ENCODE data around the gene JPH2.
A peak's percentile ranks its signal among the peaks of the same experiment; 100 is the strongest.

The JPH2 gene

GRCh38 chr20:44095831-44096230, 91.2 kb downstream of the JPH2 start:
- no peak for DNase-seq

DNA sequence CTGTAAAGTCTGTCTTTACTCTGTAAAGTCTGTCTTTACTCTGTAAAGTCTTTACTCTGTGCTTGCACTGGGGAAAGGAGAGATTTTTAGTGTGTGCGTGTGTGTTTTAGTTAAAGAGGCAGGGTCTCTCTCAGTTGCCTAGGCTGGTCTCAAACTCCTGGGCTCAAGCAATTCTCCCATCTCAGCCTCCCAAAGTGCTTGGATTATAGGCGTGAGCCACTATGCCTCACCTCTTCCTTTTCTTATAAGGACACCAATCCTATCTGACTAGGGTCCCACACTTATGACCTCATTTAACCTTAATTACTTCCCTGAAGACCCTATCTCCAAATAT, 93.8 kb downstream of the JPH2 start:
- DNase-seq, result no peak

DNA sequence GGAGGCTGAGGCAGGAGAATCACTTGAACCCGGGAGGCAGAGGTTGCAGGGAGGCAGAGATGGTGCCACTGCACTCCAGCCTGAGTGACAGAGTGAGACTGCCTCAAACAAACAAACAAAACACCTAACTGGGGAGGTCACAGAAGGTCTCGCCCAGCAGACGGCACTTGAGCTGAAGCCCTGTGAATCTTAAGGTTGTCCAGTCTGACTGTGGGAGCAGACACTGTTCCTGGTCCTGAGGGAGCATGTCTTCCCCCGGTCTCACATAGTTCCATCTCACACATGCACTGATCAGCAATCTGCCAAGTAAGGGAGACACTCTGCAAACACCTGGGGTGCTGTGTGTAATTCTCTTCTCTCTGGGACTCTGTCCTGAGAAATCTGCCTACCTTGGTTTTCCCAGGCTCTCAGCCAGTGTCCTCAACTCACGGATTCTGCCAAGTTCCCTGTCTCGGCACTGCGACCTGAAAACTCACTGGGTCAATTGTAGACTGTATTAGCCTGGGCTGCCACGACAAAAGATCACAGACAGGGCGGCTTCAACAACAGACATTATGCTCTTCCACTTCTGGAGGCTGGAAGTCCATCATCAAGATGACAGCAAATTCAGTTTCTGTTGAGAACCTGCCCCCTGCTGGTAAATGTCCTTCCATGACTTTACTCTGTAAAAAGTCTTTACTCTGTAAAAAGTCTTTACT, 94.3 kb downstream of the JPH2 start:
- peak; percentile 12 for DNase-seq

GRCh38 chr20:44091026-44091425, 96.0 kb downstream of the JPH2 start:
- DNase-seq, result no peak

GRCh38 chr20:44089987-44090674, 96.9 kb downstream of the JPH2 start:
- no peak for DNase-seq

DNA sequence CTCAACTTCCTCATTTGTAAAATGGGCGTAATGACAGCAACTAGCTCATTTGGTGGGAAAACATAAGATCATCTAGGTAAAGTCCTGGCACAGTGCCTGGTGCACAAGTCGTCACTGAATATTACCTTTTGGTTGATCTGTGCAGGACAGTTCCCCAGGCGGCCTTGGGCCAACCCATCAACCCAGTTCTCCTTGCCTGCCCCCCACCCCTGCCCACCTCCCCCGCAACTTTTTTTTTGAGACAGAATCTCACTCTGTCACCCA, 99.2 kb downstream of the JPH2 start:
- no peak for DNase-seq

DNA sequence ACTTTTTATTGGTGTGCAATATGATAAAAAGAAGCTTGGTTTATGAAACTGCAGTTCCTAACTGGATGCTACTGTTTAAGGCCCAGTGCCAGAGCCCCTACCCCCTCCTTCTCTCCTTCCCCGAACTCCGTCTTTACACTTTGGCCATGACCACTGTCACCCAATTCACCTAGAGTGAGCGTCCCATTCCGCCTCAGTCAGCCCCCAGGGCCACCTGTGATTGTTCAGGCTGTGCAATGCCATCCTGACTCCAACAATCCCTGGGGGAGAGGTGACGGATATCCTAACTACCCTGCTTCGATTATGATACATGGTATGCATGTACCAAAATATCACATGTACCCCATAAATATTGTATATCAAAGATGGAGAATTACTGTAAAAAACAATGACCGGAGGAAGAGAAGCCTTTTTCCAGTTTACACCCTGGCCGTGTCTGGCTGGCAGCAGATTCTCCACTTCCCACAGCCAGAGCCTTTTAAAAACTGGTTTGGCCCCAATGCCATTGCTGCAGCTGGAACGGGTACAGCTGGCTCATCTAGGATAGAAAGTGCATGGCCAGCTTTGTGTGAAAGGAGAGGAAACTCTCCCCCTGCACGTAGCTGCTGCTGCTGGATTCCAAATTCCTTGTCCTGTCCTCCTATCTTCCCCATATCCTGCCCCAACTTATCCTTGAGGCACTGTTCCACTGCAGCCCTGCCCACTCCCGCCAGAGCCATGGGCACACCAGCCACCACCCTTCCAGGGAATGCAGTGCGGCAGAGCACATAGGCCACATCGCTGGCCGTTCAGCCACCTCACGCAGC, 99.7 kb downstream of the JPH2 start:
- no peak for DNase-seq

DNA sequence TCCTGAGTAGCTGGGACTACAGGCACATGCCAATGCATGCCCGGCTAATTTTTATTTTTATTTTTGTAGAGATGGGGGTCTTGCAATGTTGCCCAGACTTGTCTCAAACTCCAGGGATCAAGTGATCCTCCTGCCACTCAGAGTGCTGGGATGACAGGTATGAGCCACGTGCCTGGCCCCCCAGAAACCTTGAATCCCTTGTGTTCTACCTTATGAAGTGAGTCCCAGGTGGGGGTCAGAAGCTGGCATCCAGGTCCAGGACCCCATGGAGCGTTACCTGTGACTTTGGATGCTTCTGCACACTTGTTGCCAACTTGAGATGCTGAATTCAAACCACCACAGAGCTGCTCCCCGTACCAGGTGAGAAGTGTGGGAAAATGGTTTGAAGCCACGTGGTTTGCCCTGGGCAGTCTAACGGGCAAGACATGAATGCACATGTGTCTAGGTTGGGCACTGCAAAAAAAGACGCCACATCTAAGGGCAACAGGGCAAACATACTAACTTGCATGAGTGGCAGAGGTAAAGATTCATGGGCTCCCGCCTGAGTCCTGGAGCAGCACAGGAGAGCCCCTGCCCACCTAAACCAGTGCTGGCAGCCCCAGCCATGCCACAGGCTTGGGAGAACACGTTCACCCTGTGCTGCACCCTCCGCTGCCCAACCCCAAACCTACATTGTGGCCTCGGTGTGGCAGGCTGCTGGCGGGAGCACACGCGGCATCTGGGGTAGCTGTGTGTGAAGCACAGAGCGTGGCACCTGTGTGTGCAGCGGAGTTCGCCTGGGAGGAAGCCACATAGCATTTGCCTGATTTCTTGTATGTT, 101.2 kb downstream of the JPH2 start:
- no peak for DNase-seq

GRCh38 chr20:44084891-44085290, 102.1 kb downstream of the JPH2 start:
- DNase-seq, result no peak

DNA sequence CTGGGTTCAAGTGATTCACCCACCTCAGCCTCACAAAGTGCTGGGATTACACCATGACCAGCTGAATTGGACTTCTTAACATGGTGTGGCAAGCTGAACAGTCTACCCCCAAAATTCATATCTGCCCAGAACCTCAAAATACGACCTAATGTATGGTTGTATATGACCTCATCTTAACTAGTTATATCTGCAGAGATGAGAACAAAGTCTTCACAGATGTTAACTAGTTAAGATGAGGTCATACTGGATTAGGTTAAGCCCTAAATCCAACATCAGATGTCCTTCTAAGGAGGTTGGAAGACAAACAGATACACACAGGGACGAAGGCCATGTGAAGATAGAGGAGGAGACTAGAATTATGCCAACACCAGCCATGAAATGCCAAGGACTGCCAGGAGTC, 102.5 kb downstream of the JPH2 start:
- DNase-seq, result no peak

DNA sequence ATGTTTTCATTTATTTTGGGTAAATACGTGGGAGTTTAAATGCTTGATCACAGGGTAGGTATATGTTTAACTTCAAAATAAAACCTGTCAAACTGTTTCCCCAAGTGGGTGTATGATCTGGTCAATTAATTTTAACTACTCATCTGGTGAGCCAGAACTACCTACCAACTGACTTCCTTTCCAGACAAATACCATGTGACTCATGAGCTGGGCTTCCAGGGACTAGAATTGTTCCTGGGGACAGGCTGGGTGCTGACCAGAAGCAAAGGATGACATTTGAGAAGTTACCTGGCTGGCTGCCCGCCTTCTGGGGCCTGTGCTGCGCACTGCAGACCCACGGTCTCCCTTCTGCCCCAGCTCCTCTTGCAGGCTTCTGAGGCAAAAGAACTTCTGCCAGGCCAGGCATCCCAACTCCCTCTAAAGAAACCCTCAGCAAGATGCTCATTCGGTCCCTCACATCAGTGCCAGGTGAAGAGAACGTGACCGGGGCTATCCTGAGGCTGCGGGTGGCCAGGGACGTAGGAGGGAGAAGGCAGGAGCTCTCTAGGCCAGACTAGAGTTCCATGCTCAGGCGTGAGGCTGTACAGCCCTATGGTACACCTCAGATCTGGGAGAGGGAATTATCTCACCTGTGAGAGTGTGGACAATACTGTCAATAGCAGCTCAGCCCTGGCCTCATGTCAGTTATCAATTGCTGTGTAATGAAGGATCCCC, 103.6 kb downstream of the JPH2 start:
- no peak for DNase-seq

DNA sequence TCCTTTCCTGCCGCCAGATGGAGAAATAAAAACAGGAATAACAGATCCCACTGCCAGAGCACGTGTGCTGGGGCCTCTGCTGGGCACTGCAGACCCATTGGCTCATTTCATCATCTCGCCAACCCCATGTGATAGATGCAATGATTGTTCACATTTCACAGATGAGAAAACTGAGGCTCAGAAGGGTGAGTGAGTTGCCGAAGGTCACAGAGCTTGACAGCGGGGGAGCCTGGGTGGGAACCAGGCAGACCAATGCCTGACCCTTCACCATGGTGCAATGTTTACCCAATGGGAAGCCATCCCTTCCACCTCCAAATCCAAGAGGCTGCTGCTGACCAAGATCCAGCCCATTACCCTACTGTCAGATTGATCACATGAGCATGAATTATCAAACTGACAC, 105.1 kb downstream of the JPH2 start:
- DNase-seq, result no peak

DNA sequence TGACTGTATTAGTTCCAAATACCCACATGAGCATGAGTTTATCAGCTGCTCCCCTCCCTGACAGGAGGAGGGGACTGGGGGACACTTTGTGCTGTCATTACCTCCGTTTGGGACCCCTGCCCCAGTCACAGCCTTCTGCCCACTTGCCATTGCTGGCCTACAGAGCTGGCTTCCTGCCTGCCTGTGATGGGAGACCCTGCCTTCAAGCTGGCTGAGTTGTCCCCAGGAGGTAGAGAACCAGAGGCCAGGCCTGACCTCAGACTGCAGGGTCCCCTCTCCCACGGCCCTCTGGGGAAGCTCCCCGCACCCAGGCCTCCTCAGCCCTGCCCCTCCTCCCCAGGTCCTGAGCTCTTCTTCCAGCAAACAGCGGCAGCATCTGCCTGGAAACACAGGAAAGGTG, 105.5 kb downstream of the JPH2 start:
- no peak for DNase-seq

- DNase-seq, result peak; percentile 79
These were observed 106.2 kb downstream of the JPH2 start for GRCh38 chr20:44080646-44081267.

GRCh38 chr20:44080064-44080463, 106.9 kb downstream of the JPH2 start:
- DNase-seq, result no peak

DNA sequence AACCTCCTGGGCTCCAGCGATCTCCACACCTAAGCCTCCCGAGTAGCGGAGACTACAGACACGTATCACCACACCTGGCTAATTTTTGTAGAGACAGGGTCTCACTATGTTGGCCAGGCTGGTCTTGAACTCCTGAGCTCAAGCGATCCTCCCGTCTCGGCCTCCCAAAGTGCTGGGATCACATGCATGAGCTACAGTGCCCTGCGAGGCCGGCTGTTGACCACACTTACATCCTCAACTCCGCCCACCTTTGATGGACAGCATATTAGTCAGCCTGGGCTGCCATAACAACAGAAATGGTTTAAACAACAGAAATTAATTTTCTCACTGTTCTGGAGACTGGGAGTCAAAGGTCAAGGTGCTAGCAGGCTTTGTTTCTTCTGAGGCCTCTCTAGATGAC, 107.7 kb downstream of the JPH2 start:
- no peak for DNase-seq

- DNase-seq, result no peak
These were observed 111.1 kb downstream of the JPH2 start for GRCh38 chr20:44075950-44076232.

DNA sequence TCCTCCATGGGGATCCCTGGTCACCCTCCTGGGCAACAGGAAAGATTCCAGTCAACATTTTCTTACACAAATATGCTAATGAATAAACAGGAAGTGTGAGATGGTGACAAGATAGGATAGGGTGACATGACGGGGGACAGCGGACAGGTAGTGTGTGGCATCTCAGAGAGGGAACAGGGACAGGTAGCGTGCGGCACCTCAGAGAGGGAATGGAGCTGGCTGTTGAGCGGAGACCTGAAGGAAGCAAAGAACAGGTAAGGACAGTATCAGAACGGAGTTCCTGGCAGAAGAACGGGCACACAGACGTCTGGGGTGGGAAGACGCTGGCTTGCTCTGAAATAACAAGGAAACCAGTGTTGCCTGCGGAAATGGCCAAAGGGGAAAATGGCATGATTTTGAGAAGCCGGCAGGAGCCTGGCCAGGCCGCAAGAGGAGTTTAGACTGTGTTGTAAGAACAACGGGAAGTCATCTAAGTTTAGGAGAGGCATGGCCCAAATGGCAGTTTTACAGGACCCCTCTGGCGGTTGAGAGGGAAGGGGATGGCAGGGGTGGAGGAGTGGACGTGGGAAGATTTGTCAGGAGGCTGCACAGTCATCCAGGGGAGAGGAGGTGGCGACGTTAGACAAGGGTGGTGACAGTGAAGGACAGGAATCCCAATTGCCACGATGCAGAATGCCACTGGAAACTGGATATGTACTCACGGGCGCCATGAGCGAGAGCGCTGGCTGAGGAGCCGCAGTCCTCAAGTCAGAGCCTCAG, 111.6 kb downstream of the JPH2 start:
- DNase-seq, result no peak

DNA sequence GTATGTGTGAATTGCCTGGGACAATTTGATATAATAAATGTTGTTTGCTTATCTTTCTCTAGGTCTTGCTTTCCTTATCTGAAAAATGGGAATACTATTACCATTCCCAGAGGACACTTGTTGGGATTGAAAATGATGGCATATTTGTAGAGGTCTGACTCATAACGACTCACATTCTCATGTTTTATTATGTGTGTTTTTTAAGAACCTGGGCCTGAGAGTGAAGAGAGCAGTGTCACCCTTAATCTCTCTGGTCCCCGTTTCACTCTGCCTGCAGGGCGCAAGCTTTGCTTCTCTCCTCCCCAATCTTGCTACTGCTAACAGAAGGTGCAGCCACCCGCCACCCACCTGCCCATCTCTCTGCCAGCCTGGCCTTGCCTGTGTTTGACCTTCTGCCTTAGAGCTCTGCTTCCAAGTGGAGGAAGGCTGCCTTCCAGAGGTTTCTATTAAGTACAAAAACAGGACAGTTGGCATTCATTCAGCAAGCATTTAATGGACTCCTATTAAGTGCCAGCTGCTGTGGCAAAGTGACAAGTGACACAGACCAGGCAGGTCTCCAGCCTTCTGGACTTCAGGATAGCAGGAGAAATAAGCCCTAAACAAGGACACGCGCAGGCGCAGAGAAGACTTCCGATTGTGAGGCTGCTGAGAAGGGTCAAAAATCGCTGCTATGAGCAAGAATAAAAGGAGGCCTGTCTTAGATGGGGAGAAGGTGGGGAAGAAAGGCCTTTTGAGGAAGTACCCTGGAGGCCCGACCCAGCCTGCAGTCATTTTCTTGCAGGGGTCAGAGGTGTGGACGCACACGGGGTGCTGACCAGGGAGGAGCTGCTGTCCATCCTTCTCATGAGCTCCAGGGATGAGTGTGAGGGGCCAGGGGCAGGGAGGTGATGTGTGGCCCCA, 112.5 kb downstream of the JPH2 start:
- DNase-seq, result no peak

DNA sequence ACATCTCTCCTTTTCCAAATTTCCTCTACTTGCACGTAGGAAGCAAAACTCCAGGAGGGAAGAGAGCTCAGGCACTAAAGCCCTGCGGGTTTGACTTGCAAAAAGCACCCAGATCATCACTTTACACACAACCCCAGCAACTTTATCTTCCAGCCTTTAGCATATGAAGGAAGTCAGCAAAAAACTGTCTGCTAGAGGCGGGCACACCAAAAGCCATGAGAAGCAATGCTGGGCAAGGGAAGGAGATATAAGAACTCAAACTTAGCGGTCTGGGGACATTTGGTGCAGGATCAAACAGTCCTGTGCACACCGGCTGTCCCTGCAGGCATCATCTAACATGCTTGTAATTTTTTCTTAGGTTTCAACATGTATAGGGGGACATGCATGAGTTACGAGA, 113.3 kb downstream of the JPH2 start:
- no peak for DNase-seq
